ENCODE measurements around the gene BEND3. TPM values are rescaled to one million over a fixed set of nuclear protein-coding genes. Genes with fewer than 3 reads are reported as not detected.

Gene BEND3
- total RNA-seq (2022; extraction: Qiagen RNA extraction; ENCODE audit: low read depth) = 3.3 to 4.1 TPM (median 3.8 TPM) in 5 replicates

DNA sequence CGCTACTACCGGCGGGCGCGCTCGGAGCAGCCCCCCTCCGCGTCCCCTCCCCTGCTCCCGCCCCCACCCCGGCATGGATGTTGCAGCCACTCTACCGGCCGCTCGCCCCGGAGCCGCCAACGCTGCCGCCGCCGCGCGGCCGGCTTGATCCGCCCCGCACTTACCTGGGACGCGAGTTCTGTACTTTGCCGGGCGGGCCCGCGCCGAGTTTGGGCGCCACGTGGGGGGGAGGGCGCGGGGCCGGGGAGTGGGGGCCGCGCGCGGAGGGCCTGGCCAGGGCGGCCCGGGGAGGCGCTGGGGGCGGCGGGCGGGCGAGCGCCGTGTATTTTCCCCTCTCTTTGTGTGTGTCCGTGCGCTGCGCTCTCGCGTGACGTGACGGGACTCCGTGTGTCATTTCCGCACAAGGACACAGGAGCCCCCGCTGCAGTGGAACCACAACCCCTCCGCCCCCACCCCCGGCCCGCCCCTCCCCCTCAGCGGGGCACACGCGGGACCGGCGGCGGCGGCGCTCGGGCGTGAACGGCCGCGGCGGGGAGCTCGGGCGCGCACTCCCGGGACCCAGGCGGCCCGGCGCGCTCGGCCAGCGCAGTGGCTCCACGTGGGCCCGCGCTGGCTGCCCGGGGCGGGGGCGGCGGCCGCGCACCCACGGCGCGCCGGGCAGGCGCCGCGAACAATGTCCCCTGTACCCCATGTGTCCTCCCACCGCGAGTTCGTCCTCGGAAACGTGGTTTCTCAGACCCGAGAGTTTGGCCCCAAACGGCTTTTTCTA lies at the start of gene BEND3:
Gene BEND3 (minus strand): TSS at position 590 of the 769 bp plus-strand sequence. CDS start 16,230 bp downstream, outside the sequence.

Other genes with a start within 250 kb of the BEND3 start
- 180 to 282 TPM (median 255 TPM) in 5 replicates for gene CD24, start 140.8 kb downstream of the BEND3 start, total RNA-seq (2022; extraction: Qiagen RNA extraction; ENCODE audit: low read depth)
- 8.6 to 11.0 TPM (median 9.4 TPM) in 5 replicates for gene MTRES1, start 87.3 kb downstream of the BEND3 start, total RNA-seq (2022; extraction: Qiagen RNA extraction; ENCODE audit: low read depth)

All from A549 treated with RU486 at 1 μM for 4 hours (cell line).